Adrenal gland (tissue), 12 donors: ENCODE data around the gene HOXB8. TPM values are rescaled to one million over a fixed set of nuclear protein-coding genes. Genes with fewer than 3 reads are reported as not detected.
A peak's percentile ranks its signal among the peaks of the same experiment; 100 is the strongest.

ENCODE experiments used
- DNase-seq, 7 donors: peaks; one replicate each; pipeline ENCODE4 v3.0.0-alpha.2; 2019 to 2020
- H3K27ac ChIP-seq, 5 donors: fragments of 200-600 bp; sonication (generic) in 4 of 5; 1 replicate in 3 of 5; 2 replicates in 2 of 5; pipeline versions ENCODE4 v1.5.1 to v1.8.0; 2016 to 2020; ENCODE audit warnings: mild to moderate bottlenecking in 1 of 5
- H3K27me3 ChIP-seq: fragments of 200-600 bp; 2 replicates; pipeline ENCODE4 v1.8.0; 2021
- H3K36me3 ChIP-seq, 2 donors: fragments of 200-600 bp; replicated peaks in 1 of 2; 1 replicate in 1 of 2; 2 replicates in 1 of 2; pipeline versions ENCODE4 v1.5.1 to v1.8.0; 2018 to 2022
- H3K4me1 ChIP-seq, 2 donors: fragments of 200-600 bp; replicated peaks in 1 of 2; 1 replicate in 1 of 2; 2 replicates in 1 of 2; pipeline versions ENCODE4 v1.5.1 to v1.8.0; 2018 to 2021
- H3K4me3 ChIP-seq, 4 donors: fragments of 200-600 bp; sonication (generic) in 3 of 4; one replicate each; pipeline ENCODE4 v1.5.1; 2016 to 2018
- H3K9me3 ChIP-seq, 3 donors: fragments of 200-600 bp; sonication (generic) in 1 of 3; replicated peaks in 1 of 3; 1 replicate in 2 of 3; 2 replicates in 1 of 3; pipeline versions ENCODE4 v1.5.1 to v1.8.0; 2016 to 2021
- POLR2A ChIP-seq, 2 donors: fragments of 450-650 bp; IDR thresholded peaks; one replicate each; pipeline ENCODE4 v1.6.1; 2017; ENCODE audit warnings: antibody characterized with exemption in 2 of 2, mild to moderate bottlenecking in 2 of 2, moderate library complexity in 1 of 2
- WGBS, 4 donors: extraction: QIAGEN DNeasy Blood & Tissue Kit in 2 of 4; methylation state at CpG; one replicate each; pipeline versions ENCODE4 v1.1.5 to v1.1.7; 2013 to 2017; 5-methylcytosine and 5-hydroxymethylcytosine counted together
- intact Hi-C, 2 donors: fragments of 100-400 bp; cut with DNase I; formaldehyde crosslinking; loops; one replicate each; pipeline versions ENCODE4 v1.14.1 to v1.15.0; 2022 to 2023
- polyA plus RNA-seq, 3 donors: library from polyadenylated mRNA; stranded (reverse); fragments of 200-250 nt in 2 of 3; fragments of 350-450 nt in 1 of 3; fragmentation: Illumina TruSeq in 1 of 3; extraction: RNeasy Lipid Tissue Mini Kit (QIAGEN cat#74804) in 1 of 3; gene quantifications; one replicate each; pipeline ENCODE4 v1.2.3, GENCODE V29; 2013 to 2014
- total RNA-seq, 9 donors: library from RNA; depleted of rRNA in 4 of 9; stranded (reverse); fragments of >200 nt in 4 of 9; fragments of 120-200 nt in 1 of 9; fragmentation: NEBNext Ultra II Directional in 1 of 9; extraction: Animal tissue kit (Norgen Biotek cat#: 25700) in 1 of 9; gene quantifications; one replicate each; pipeline versions ENCODE4 v1.1.0 to v1.2.4, GENCODE V29; 2013 to 2023
- TF ChIP-seq, protein P1 (sequence below), 6 experiments: fragments of 450-650 bp in 4 of 6; fragments of 200-600 bp in 2 of 6; sonication (generic) in 1 of 6; IDR thresholded peaks; 1 replicate in 5 of 6; 2 replicates in 1 of 6; pipeline versions ENCODE4 v1.5.1 to v1.8.0; 2016 to 2021; ENCODE audit warnings: antibody characterized with exemption in 6 of 6, mild to moderate bottlenecking in 2 of 6, moderate library complexity in 1 of 6
- donor health status: healthy with polysubstance abuse.
- donor health status: Bipolar disorder and iron deficiency.
- donor health status: DM: yes; HTN: yes; CAD: no.
- donor health status: DM: no; HTN: no; CAD: no.
- donor health status: DM: no; HTN: no; CAD: no.
- donor health status: DM: yes; HTN: yes; CAD: no.

HOXB8 gene
- total and polyA plus RNA-seq, 12 donors, result 0.72 to 13.3 (median 5.9) TPM

- WGBS, 4 donors, result 11 to 18% (median 12%) methylated on average over 30 to 55 of the region's 55 CpGs
- Histone ChIP-seq H3K4me1 (peaks cover 3 to 26% of the 10 kb centered on the region in 2 donors), H3K4me3 (peak overlapping the region in 1 of 4 donors; percentile 79), H3K27me3 (peaks cover 37% of the 10 kb centered on the region), H3K9me3 (no peaks in the 10 kb centered on the region), H3K36me3 (no peaks in the 10 kb centered on the region), H3K27ac (peak overlapping the region in 3 of 5 donors; percentile 14 to 88 (median 31))
- DNase-seq, result peak in 2 of 7 donors; percentile 30
- no peak for TF ChIP-seq POLR2A (IDR thresholded peaks at IDR 0.05)
- TF ChIP-seq, protein P1, sequence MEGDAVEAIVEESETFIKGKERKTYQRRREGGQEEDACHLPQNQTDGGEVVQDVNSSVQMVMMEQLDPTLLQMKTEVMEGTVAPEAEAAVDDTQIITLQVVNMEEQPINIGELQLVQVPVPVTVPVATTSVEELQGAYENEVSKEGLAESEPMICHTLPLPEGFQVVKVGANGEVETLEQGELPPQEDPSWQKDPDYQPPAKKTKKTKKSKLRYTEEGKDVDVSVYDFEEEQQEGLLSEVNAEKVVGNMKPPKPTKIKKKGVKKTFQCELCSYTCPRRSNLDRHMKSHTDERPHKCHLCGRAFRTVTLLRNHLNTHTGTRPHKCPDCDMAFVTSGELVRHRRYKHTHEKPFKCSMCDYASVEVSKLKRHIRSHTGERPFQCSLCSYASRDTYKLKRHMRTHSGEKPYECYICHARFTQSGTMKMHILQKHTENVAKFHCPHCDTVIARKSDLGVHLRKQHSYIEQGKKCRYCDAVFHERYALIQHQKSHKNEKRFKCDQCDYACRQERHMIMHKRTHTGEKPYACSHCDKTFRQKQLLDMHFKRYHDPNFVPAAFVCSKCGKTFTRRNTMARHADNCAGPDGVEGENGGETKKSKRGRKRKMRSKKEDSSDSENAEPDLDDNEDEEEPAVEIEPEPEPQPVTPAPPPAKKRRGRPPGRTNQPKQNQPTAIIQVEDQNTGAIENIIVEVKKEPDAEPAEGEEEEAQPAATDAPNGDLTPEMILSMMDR (IDR thresholded peaks at IDR 0.05), result no peak
- intact Hi-C loops, result loop anchor here in 1 of 2 donors (10.0 kb wide), 1 partner anchor 589 kb away; no protein-coding TSS in a partner anchor
Observed at GRCh38 chr17:48613862-48614694, 1.0 kb downstream of the HOXB8 start.

- WGBS, 4 donors, result 1 to 4% (median 2%) methylated on average over 36 to 67 of the region's 67 CpGs
- Histone ChIP-seq H3K36me3 (no peaks in the 10 kb centered on the region), H3K9me3 (no peaks in the 10 kb centered on the region), H3K4me1 (peaks cover 3 to 25% of the 10 kb centered on the region in 2 donors), H3K27ac (peak overlapping the region; percentile 9 to 88 (median 20)), H3K4me3 (peak overlapping the region in 2 of 4 donors; percentile 9 to 79), H3K27me3 (peaks cover 34% of the 10 kb centered on the region)
- intact Hi-C loops, result loop anchor here in 1 of 2 donors (10.0 kb wide), 1 partner anchor 588 kb away; no protein-coding TSS in a partner anchor
- DNase-seq, result peak in 5 of 7 donors; percentile 46 to 62 (median 52)
- TF ChIP-seq POLR2A (IDR thresholded peaks at IDR 0.05), result no peak
- TF ChIP-seq, protein P1 (IDR thresholded peaks at IDR 0.05), result peak in 3 of 6 experiments; percentile 21 to 33 (median 32)
Observed at GRCh38 chr17:48612854-48613691, 2.0 kb downstream of the HOXB8 start.

- WGBS, 4 donors, result 4 to 5% (median 4%) methylated on average over 15 of the region's 15 CpGs
- TF ChIP-seq, protein P1 (IDR thresholded peaks at IDR 0.05), result no peak
- no peak for TF ChIP-seq POLR2A (IDR thresholded peaks at IDR 0.05)
- peak overlapping the region in 2 of 4 donors; percentile 9 to 79 for H3K4me3 ChIP-seq
- intact Hi-C loops, result loop anchor here in 1 of 2 donors (10.0 kb wide), 1 partner anchor 588 kb away; no protein-coding TSS in a partner anchor
- H3K27ac ChIP-seq, result peak overlapping the region in 4 of 5 donors; percentile 9 to 88 (median 48)
- peaks cover 3 to 21% of the 10 kb centered on the region in 2 donors for H3K4me1 ChIP-seq
- DNase-seq, result no peak
- no peaks in the 10 kb centered on the region for H3K36me3 ChIP-seq
- no peaks in the 10 kb centered on the region for H3K9me3 ChIP-seq
- peaks cover 28% of the 10 kb centered on the region for H3K27me3 ChIP-seq
Observed at GRCh38 chr17:48612456-48612853, 2.6 kb downstream of the HOXB8 start.
